ENCODE results near the gene PSAT1. TPM values are rescaled to one million over a fixed set of nuclear protein-coding genes. Genes with fewer than 3 reads are reported as not detected.

PSAT1 gene
- polyA plus RNA-seq, 1 donor from 2014 or later = 18.0 TPM

GRCh38 chr9:78253285-78253684 is 43.6 kb upstream of the PSAT1 start:
- no peaks in the 10 kb centered on the region for H3K9me2 ChIP-seq (ENCODE audit: insufficient read depth, low read length)
- no peak overlapping the region for H3K9ac ChIP-seq (ENCODE audit: low read length)
- H3K36me3 ChIP-seq (ENCODE audit: insufficient read depth, low read length) = peaks cover 21% of the 10 kb centered on the region
- TF ChIP-seq MXI1 (conservative IDR thresholded peaks at IDR 0.05; ENCODE audit: poor library complexity, severe bottlenecking) = no peak
- no peak for TF ChIP-seq CTCF (IDR thresholded peaks at IDR 0.05; ENCODE audit: poor library complexity, severe bottlenecking)
- no peak for TF ChIP-seq RAD21 (conservative IDR thresholded peaks at IDR 0.05)
- no peak for TF ChIP-seq SMC3 (conservative IDR thresholded peaks at IDR 0.05; ENCODE audit: poor library complexity)
- no peak for TF ChIP-seq EP300 (conservative IDR thresholded peaks at IDR 0.05; ENCODE audit: poor library complexity, severe bottlenecking)
- TF ChIP-seq EZH2 (IDR thresholded peaks at IDR 0.05; ENCODE audit: borderline replicate concordance, insufficient read depth, low read length, poor library complexity, severe bottlenecking) = no peak
- TF ChIP-seq POLR2AphosphoS5 (IDR thresholded peaks at IDR 0.05) = no peak
- TF ChIP-seq REST (IDR thresholded peaks at IDR 0.05; ENCODE audit: borderline replicate concordance) = no peak
- TF ChIP-seq TAF1 (IDR thresholded peaks at IDR 0.05; ENCODE audit: low read depth) = no peak
- no peaks in the 10 kb centered on the region for H3K27me3 ChIP-seq (ENCODE audit: insufficient read depth, low read depth, low read length)
- no peak overlapping the region for H3K27ac ChIP-seq (ENCODE audit: low read length)
- no peak overlapping the region for H3K4me3 ChIP-seq (ENCODE audit: low read length)
- no peak overlapping the region for H2AFZ ChIP-seq (ENCODE audit: low read depth, low read length)
- no peaks in the 10 kb centered on the region for H3F3A ChIP-seq (ENCODE audit: insufficient read depth, low read length, poor library complexity, severe bottlenecking)
- H4K20me1 ChIP-seq (ENCODE audit: insufficient read depth) = no peaks in the 10 kb centered on the region
- H3K9me3 ChIP-seq (ENCODE audit: low read length) = no peaks in the 10 kb centered on the region
- H3K4me2 ChIP-seq (ENCODE audit: low read length) = no peak overlapping the region
- no peaks in the 10 kb centered on the region for H3K79me2 ChIP-seq (replicated peaks; ENCODE audit: insufficient read depth, low read length)

GRCh38 chr9:78261403-78262001 is 35.4 kb upstream of the PSAT1 start:
- Histone ChIP-seq H3K36me3 (ENCODE audit: insufficient read depth, low read length) (peaks cover 10% of the 10 kb centered on the region), H3F3A (ENCODE audit: insufficient read depth, low read length, poor library complexity, severe bottlenecking) (no peaks in the 10 kb centered on the region), H3K79me2 (replicated peaks; ENCODE audit: insufficient read depth, low read length) (no peaks in the 10 kb centered on the region), H3K27me3 (ENCODE audit: insufficient read depth, low read depth, low read length) (no peaks in the 10 kb centered on the region), H4K20me1 (ENCODE audit: insufficient read depth) (no peaks in the 10 kb centered on the region), H3K4me2 (ENCODE audit: low read length) (no peak overlapping the region), H3K9me2 (ENCODE audit: insufficient read depth, low read length) (no peaks in the 10 kb centered on the region), H3K9me3 (ENCODE audit: low read length) (no peaks in the 10 kb centered on the region), H3K9ac (ENCODE audit: low read length) (no peak overlapping the region), H2AFZ (ENCODE audit: low read depth, low read length) (no peak overlapping the region), H3K4me3 (ENCODE audit: low read length) (no peak overlapping the region), H3K27ac (ENCODE audit: low read length) (no peak overlapping the region)
- TF ChIP-seq EZH2 (IDR thresholded peaks at IDR 0.05; ENCODE audit: borderline replicate concordance, insufficient read depth, low read length, poor library complexity, severe bottlenecking) = no peak
- TF ChIP-seq TAF1 (IDR thresholded peaks at IDR 0.05; ENCODE audit: low read depth) = no peak
- peak; percentile 64 for TF ChIP-seq SMC3 (conservative IDR thresholded peaks at IDR 0.05; ENCODE audit: poor library complexity)
- TF ChIP-seq POLR2AphosphoS5 (IDR thresholded peaks at IDR 0.05) = no peak
- peak; percentile 66 for TF ChIP-seq CTCF (IDR thresholded peaks at IDR 0.05; ENCODE audit: poor library complexity, severe bottlenecking)
- TF ChIP-seq RAD21 (conservative IDR thresholded peaks at IDR 0.05) = peak; percentile 65
